ENCODE data around the gene DNAJB6. TPM values are rescaled to one million over a fixed set of nuclear protein-coding genes. Genes with fewer than 3 reads are reported as not detected.

DNAJB6 gene
- total RNA-seq, 4 donors from 2014 or later = 179 to 254 (median 212) TPM

DNA sequence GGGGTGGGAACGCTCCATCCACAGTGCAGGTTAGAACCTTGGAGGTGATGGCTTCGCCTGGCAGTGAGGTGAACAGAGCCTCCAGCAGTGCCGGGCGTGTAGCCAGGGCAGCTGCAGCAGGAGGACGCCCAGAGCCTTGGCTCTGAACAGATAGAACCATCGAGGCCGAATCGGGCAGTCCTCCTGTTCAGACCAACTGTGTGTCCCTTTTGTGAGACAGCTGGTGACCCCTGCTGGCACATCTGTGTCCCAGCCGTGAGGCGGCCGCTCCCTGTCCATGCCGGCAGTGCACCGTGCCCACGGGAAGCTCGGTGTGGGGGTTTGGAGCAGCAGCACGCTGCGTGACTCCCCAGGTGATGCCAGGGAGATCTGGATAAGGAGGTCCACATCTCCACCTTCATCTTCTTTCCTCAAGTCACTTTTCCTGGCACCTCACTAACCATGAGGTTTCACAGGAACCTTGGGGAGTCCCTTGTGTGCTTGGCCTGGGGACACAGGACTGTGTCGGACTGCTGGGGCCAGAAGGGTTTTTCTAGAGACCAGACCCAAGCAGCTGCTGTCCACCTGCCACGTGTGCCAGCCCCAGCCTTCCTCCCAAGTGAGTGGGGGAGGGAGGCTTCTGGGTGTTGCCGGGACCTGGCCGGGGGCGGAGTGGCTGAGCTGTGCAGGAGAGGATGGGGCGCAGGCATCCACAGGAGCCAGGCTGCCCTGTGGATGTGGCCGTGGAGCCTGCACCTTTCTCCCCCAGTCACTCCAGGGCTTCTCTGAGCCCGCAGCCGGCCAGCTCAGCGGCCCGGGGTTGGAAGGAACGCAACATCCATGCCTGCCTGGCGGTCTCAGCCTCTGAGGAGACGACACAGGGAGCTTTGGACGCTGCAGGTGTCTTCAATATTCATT is 69.4 kb downstream of the DNAJB6 start:
- no peak overlapping the region for H3K4me3 ChIP-seq (ENCODE audit: low read depth, poor library complexity, severe bottlenecking)
- DNase-seq (ENCODE audit: low spot score in 2 of 2) = no peak
- TF ChIP-seq, protein P1, sequence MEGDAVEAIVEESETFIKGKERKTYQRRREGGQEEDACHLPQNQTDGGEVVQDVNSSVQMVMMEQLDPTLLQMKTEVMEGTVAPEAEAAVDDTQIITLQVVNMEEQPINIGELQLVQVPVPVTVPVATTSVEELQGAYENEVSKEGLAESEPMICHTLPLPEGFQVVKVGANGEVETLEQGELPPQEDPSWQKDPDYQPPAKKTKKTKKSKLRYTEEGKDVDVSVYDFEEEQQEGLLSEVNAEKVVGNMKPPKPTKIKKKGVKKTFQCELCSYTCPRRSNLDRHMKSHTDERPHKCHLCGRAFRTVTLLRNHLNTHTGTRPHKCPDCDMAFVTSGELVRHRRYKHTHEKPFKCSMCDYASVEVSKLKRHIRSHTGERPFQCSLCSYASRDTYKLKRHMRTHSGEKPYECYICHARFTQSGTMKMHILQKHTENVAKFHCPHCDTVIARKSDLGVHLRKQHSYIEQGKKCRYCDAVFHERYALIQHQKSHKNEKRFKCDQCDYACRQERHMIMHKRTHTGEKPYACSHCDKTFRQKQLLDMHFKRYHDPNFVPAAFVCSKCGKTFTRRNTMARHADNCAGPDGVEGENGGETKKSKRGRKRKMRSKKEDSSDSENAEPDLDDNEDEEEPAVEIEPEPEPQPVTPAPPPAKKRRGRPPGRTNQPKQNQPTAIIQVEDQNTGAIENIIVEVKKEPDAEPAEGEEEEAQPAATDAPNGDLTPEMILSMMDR (IDR thresholded peaks at IDR 0.05) = no peak
- TF ChIP-seq POLR2A (IDR thresholded peaks at IDR 0.05) = no peak
- intact Hi-C loops (cut with DNase I; ENCODE audit: low total_unique reads) = no loop called here
- 64 to 68% methylated on average over 29 to 32 of the region's 32 CpGs for whole genome bisulfite sequencing, 2 donors

DNA sequence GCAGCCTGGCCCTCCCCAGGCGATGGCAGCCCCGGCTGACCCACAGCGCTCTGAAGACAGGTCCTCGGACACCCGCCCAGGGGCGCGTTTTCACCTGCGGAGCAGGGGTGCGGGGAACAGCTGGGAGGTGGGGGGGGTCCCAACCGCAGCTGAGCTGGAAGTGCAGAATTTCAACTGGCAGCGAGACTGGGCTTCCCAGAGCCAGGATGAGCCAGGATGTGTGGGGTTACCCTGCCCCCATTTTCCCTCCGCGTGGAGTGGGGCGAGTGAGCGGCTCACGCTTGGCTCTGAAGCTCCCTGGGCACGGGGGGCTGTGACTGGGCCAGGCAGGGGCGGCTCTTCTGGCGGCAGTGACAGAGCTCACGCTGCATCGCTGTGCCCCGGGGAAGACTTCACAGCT is 70.2 kb downstream of the DNAJB6 start:
- 92 to 95% methylated on average over 22 of the region's 22 CpGs for WGBS, 2 donors
- no peak overlapping the region for H3K4me3 ChIP-seq (ENCODE audit: low read depth, poor library complexity, severe bottlenecking)
- intact Hi-C loops (cut with DNase I; ENCODE audit: low total_unique reads) = no loop called here
- TF ChIP-seq, protein P1 (IDR thresholded peaks at IDR 0.05) = no peak
- no peak for DNase-seq (ENCODE audit: low spot score in 2 of 2)

DNA sequence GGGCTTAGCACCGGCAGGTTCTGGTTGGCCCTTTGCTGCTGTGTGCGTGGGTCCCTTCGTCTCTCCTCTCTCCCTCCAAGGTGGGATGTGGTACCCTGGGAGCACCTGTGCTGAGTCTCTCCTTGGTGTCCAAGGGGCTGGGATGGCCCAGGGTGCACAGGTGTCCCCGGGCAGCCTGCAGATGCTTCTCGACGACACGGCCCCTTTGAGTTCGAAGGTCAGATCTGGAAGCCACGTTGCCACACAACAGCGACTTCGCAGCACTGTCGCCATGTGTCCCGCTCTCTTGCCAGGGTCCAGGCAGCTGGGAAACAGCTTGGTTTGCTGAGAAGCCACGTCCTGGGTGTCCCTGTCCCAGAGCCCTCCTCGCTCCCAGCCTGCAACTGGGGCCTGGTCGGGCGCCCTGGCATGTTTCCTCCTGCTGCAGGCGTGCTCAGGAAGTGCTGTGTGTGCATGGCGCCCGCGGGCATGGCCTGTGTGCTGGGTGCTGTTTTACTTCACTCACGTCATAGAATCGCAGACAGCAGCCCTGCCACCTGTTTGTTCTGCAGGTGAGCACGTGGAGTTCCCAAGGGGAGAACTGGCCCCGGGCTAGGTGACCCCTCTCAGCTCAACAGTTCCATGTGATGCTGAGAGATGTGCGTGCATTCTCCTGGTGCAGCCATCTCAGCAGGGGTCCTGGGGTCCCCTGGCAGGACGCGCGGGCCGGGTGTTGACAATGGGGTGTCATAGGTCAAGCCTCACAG is 70.9 kb downstream of the DNAJB6 start:
- WGBS, 2 donors = 82 to 92% methylated on average over 28 to 30 of the region's 30 CpGs
- no peak overlapping the region for H3K4me3 ChIP-seq (ENCODE audit: low read depth, poor library complexity, severe bottlenecking)
- DNase-seq (ENCODE audit: low spot score in 2 of 2) = no peak
- TF ChIP-seq POLR2A (IDR thresholded peaks at IDR 0.05) = no peak
- TF ChIP-seq, protein P1 (IDR thresholded peaks at IDR 0.05) = no peak
- intact Hi-C loops (cut with DNase I; ENCODE audit: low total_unique reads) = no loop called here

DNA sequence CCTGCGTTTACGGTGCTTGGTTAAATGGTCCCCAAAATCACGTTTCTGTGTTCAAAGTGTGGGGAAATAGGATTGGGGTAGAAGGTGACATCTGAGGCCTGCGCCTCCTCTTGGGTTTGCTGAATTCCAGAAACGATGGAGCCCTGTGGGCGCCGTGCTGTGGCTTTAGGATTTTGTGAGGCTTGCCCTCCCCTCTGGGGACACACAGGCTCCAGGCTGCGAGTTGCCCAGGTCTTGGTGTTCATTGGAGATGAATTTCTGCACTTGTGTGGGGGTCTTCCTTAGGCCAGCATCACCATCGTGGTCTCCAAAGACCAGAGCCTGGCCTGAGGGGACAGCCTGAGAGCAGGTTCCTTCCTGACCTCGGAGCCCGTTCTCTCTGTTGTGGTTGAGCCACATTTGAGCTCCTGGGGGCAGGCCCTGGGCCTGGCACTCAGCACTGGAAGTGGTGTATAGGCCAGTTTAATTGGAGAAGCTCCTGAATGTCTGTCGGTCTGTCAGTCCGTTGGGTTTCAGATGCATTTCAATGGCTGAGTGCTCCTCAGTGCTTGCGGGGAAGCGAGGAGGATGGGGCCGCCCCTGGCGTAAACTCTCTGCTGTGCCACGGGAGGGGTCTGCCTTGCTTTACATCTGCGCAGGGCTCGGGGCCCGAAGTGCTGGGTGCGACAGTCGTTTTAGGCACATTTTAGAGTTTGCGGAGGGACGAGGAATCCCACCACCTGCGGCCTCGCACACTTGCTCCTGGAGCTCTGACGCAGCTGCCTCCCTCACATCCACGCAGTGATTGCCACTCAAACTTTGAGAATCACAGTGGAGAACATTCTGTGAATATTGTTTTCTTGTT is 71.7 kb downstream of the DNAJB6 start:
- no peak for DNase-seq (ENCODE audit: low spot score in 2 of 2)
- TF ChIP-seq, protein P1 (IDR thresholded peaks at IDR 0.05) = no peak
- no peak for TF ChIP-seq POLR2A (IDR thresholded peaks at IDR 0.05)
- 87 to 96% methylated on average over 28 to 29 of the region's 29 CpGs for WGBS, 2 donors
- H3K4me3 ChIP-seq (ENCODE audit: low read depth, poor library complexity, severe bottlenecking) = no peak overlapping the region
- intact Hi-C loops (cut with DNase I; ENCODE audit: low total_unique reads) = no loop called here

DNA sequence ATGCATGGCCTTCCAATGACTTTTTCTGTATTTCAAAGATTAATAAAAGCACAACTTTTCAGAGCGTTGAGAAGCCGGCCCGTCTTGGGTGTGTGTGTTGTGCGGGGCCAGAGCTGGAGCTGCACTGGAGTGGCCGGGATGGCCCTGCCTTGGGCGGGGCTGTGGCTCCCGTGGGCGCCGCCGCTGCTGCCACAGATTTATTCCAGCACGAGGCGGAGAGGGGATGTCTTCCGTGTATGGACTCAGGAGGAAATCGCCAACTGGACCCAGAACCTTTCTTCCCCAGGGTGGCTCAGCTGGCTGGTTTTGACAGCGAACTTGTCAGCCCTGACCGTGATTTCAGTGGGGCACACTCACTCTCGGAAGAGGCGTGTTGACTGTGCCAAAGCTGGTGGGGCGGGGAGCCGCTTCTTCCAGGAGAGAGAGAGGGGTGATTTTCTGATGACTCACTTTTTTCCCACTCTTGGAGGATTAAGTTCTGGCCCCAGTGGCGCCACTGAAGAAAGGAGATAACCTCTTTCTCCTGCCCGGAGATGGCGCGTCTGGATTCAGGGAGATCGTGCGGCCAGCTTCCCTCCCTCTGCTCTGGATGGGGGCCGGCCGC is 72.4 kb downstream of the DNAJB6 start:
- intact Hi-C loops (cut with DNase I; ENCODE audit: low total_unique reads) = no loop called here
- 91 to 94% methylated on average over 28 of the region's 28 CpGs for WGBS, 2 donors
- TF ChIP-seq POLR2A (IDR thresholded peaks at IDR 0.05) = no peak
- TF ChIP-seq, protein P1 (IDR thresholded peaks at IDR 0.05) = no peak
- DNase-seq (ENCODE audit: low spot score in 2 of 2) = no peak
- H3K4me3 ChIP-seq (ENCODE audit: low read depth, poor library complexity, severe bottlenecking) = no peak overlapping the region

All from lower leg skin (tissue), 4 donors.